CD14-positive monocyte (primary cell): ENCODE data around the gene ANGPTL2. TPM values are rescaled to one million over a fixed set of nuclear protein-coding genes. Genes with fewer than 3 reads are reported as not detected.

ENCODE experiments used
- DNase-seq, 3 donors: peaks; one replicate each; pipeline ENCODE4 v3.0.0-alpha.2; 2011 to 2022
- H2AFZ ChIP-seq: 2 replicates; pipeline ENCODE4 v1.6.0; 2012; ENCODE audit warnings: mild to moderate bottlenecking, low read depth, low read length, inconsistent platforms; ENCODE audit not compliant: insufficient read depth, poor library complexity, severe bottlenecking
- H3K27ac ChIP-seq, 2 donors: 1 replicate in 1 of 2; 2 replicates in 1 of 2; pipeline ENCODE4 v1.5.1; 2012 to 2013; ENCODE audit warnings: low read length in 2 of 2, control low read depth in 1 of 2, inconsistent platforms in 1 of 2, low read depth in 1 of 2, mild to moderate bottlenecking in 1 of 2
- H3K27me3 ChIP-seq, 2 donors: one replicate each; pipeline versions ENCODE4 v1.6.0 to v1.6.1; 2011 to 2013; ENCODE audit warnings: low read length in 2 of 2; ENCODE audit not compliant: control insufficient read depth in 2 of 2, insufficient read depth in 2 of 2
- H3K36me3 ChIP-seq, 2 donors: replicated peaks in 1 of 2; 1 replicate in 1 of 2; 2 replicates in 1 of 2; pipeline versions ENCODE4 v1.5.1 to v1.6.1; 2012 to 2013; ENCODE audit warnings: low read length in 2 of 2, control low read depth in 1 of 2, inconsistent platforms in 1 of 2, mild to moderate bottlenecking in 1 of 2; ENCODE audit not compliant: insufficient read depth in 2 of 2, control insufficient read depth in 1 of 2
- H3K4me1 ChIP-seq, 2 donors: 1 replicate in 1 of 2; 2 replicates in 1 of 2; pipeline versions ENCODE4 v1.5.1 to v1.6.1; 2012 to 2013; ENCODE audit warnings: low read length in 2 of 2, control low read depth in 1 of 2, inconsistent platforms in 1 of 2, mild to moderate bottlenecking in 1 of 2, moderate library complexity in 1 of 2; ENCODE audit not compliant: insufficient read depth in 2 of 2, control insufficient read depth in 1 of 2
- H3K4me2 ChIP-seq: replicated peaks from 2 replicates; pipeline ENCODE3; 2012; ENCODE audit warnings: low read length, moderate library complexity, mild to moderate bottlenecking; ENCODE audit not compliant: poor library complexity, severe bottlenecking; ENCODE audit errors: extremely low read depth
- H3K4me3 ChIP-seq, 3 experiments: fragments of 200-600 bp in 1 of 3; sonication (generic) in 1 of 3; replicated peaks in 1 of 3; 1 replicate in 2 of 3; 2 replicates in 1 of 3; pipeline ENCODE4 v1.5.1; 2011 to 2013; ENCODE audit warnings: low read length in 3 of 3, mild to moderate bottlenecking in 3 of 3, control low read depth in 2 of 3, low read depth in 2 of 3, inconsistent platforms in 1 of 3, moderate library complexity in 1 of 3
- H3K79me2 ChIP-seq: 2 replicates; pipeline ENCODE4 v1.6.0; 2012; ENCODE audit warnings: mild to moderate bottlenecking, control low read depth, inconsistent platforms, low read length, moderate library complexity; ENCODE audit not compliant: insufficient read depth
- H3K9ac ChIP-seq: 2 replicates; pipeline ENCODE4 v1.6.0; 2017; ENCODE audit warnings: low read length, mild to moderate bottlenecking; ENCODE audit not compliant: insufficient read depth, poor library complexity, severe bottlenecking
- H3K9me3 ChIP-seq, 2 donors: replicated peaks in 1 of 2; 1 replicate in 1 of 2; 2 replicates in 1 of 2; pipeline versions ENCODE4 v1.5.1 to v1.6.1; 2012 to 2013; ENCODE audit warnings: low read length in 2 of 2, control low read depth in 1 of 2; ENCODE audit not compliant: control insufficient read depth in 1 of 2, insufficient read depth in 1 of 2
- H4K20me1 ChIP-seq: 2 replicates; pipeline ENCODE4 v1.6.0; 2012; ENCODE audit warnings: mild to moderate bottlenecking, low read length, control low read depth, moderate library complexity; ENCODE audit not compliant: insufficient read depth
- H3K27ac Mint-ChIP-seq, 7 donors: one replicate each; pipeline ENCODE4 v1.8.0; 2020; ENCODE audit warnings: mild to moderate bottlenecking in 7 of 7, mixed read lengths in 7 of 7, moderate library complexity in 6 of 7, inconsistent platforms in 2 of 7
- H3K27me3 Mint-ChIP-seq, 3 donors: one replicate each; pipeline ENCODE4 v1.8.0; 2021 to 2022; ENCODE audit warnings: low read depth in 3 of 3, mild to moderate bottlenecking in 3 of 3, mixed read lengths in 3 of 3, moderate library complexity in 3 of 3, inconsistent platforms in 1 of 3
- H3K36me3 Mint-ChIP-seq, 2 donors: one replicate each; pipeline ENCODE4 v1.8.0; 2020; ENCODE audit warnings: mixed read lengths in 2 of 2, inconsistent platforms in 1 of 2, mild to moderate bottlenecking in 1 of 2
- H3K4me1 Mint-ChIP-seq: one replicate; pipeline ENCODE4 v1.8.0; 2020; ENCODE audit warnings: mild to moderate bottlenecking, mixed read lengths
- H3K4me3 Mint-ChIP-seq, 2 donors: one replicate each; pipeline ENCODE4 v1.8.0; 2020; ENCODE audit warnings: mild to moderate bottlenecking in 2 of 2, mixed read lengths in 2 of 2, moderate library complexity in 1 of 2
- H3K9me3 Mint-ChIP-seq, 7 donors: one replicate each; pipeline ENCODE4 v1.8.0; 2020 to 2022; ENCODE audit warnings: mixed read lengths in 7 of 7, mild to moderate bottlenecking in 6 of 7, moderate library complexity in 6 of 7, inconsistent platforms in 2 of 7
- CTCF ChIP-seq: fragments of 200-600 bp; IDR thresholded peaks from one replicate; pipeline ENCODE4 v1.8.0; 2022; ENCODE audit warnings: antibody characterized with exemption, mild to moderate bottlenecking
- WGBS: methylation state at CpG from one replicate; pipeline ENCODE4 v1.1.5; 2013; ENCODE audit warnings: missing lambda C conversion rate; ENCODE audit not compliant: insufficient coverage; 5-methylcytosine and 5-hydroxymethylcytosine counted together
- intact Hi-C, 2 donors: fragments of 100-400 bp; cut with micrococcal nuclease; formaldehyde crosslinking; loops; one replicate each; pipeline versions ENCODE4 v1.15.0 to v1.15.1; 2023
- polyA plus RNA-seq, 3 donors: library from polyadenylated mRNA; depleted of rRNA in 1 of 3; unstranded in 2 of 3; stranded (reverse) in 1 of 3; fragments of 300-500 nt in 2 of 3; fragments of >200 nt in 1 of 3; fragmentation: Illumina TruSeq in 2 of 3; gene quantifications; 1 replicate in 2 of 3; 2 replicates in 1 of 3; pipeline ENCODE4 v1.2.3, GENCODE V29; 2012 to 2021

The ANGPTL2 gene
- polyA plus RNA-seq, 3 donors: not detected

GRCh38 chr9:127053057-127053821, 69.2 kb downstream of the ANGPTL2 start:
- H3K4me3 Mint-ChIP-seq: no peak overlapping the region
- no peaks in the 10 kb centered on the region for H3K27me3 ChIP-seq
- no peak overlapping the region for H3K27ac ChIP-seq
- H3K27me3 Mint-ChIP-seq: peaks cover 0 to 9% (median 8%) of the 10 kb centered on the region in 3 donors
- intact Hi-C loops: no loop called here
- no peak overlapping the region for H3K27ac Mint-ChIP-seq
- no peaks in the 10 kb centered on the region for H3K9me3 ChIP-seq
- H3K36me3 Mint-ChIP-seq: peaks cover 11 to 29% of the 10 kb centered on the region in 2 donors
- H3K36me3 ChIP-seq: no peaks in the 10 kb centered on the region
- WGBS: 96% methylated on average over 9 of the region's 14 CpGs
- no peak overlapping the region for H3K4me3 ChIP-seq
- DNase-seq: no peak
- H3K4me2 ChIP-seq: no peak overlapping the region
- no peak overlapping the region for H2AFZ ChIP-seq
- H3K9ac ChIP-seq: no peak overlapping the region
- peaks cover 19% of the 10 kb centered on the region in 2 donors for H3K4me1 ChIP-seq
- no peaks in the 10 kb centered on the region for H4K20me1 ChIP-seq
- TF ChIP-seq CTCF: no peak
- H3K9me3 Mint-ChIP-seq: no peaks in the 10 kb centered on the region
- H3K79me2 ChIP-seq: no peaks in the 10 kb centered on the region
- H3K4me1 Mint-ChIP-seq: peaks cover 31% of the 10 kb centered on the region

GRCh38 chr9:127051881-127052595, 70.4 kb downstream of the ANGPTL2 start:
- intact Hi-C loops: no loop called here
- no peaks in the 10 kb centered on the region for H4K20me1 ChIP-seq
- H3K36me3 ChIP-seq: no peaks in the 10 kb centered on the region
- no peak overlapping the region for H3K27ac ChIP-seq
- no peak overlapping the region for H3K4me2 ChIP-seq
- H3K4me1 Mint-ChIP-seq: peaks cover 36% of the 10 kb centered on the region
- peak overlapping the region in 1 of 7 donors; percentile 28 for H3K27ac Mint-ChIP-seq
- H3K4me3 Mint-ChIP-seq: no peak overlapping the region
- no peak overlapping the region for H2AFZ ChIP-seq
- no CpG with 5 or more reads among the region's 8 CpGs for WGBS
- H3K9ac ChIP-seq: no peak overlapping the region
- no peaks in the 10 kb centered on the region for H3K9me3 ChIP-seq
- TF ChIP-seq CTCF: no peak
- H3K36me3 Mint-ChIP-seq: peaks cover 11 to 22% of the 10 kb centered on the region in 2 donors
- no peaks in the 10 kb centered on the region for H3K79me2 ChIP-seq
- peaks cover 21% of the 10 kb centered on the region in 2 donors for H3K4me1 ChIP-seq
- H3K4me3 ChIP-seq: no peak overlapping the region
- peaks cover 0 to 2% (median 0%) of the 10 kb centered on the region in 7 donors for H3K9me3 Mint-ChIP-seq
- DNase-seq: no peak
- no peaks in the 10 kb centered on the region for H3K27me3 ChIP-seq
- H3K27me3 Mint-ChIP-seq: peaks cover 0 to 11% (median 8%) of the 10 kb centered on the region in 3 donors
